Measurements from ENCODE around the gene NEMF. TPM values are rescaled to one million over a fixed set of nuclear protein-coding genes. Genes with fewer than 3 reads are reported as not detected.
"Not testable (repeated sequence)": the region's sequence is repeated elsewhere in the genome, so short reads cannot be mapped to it uniquely, and the experiment has no call there.

The NEMF gene
- total RNA-seq, 1 donor from 2014 or later: 49.8 TPM

- Mint-ChIP-seq H3K4me3 (ENCODE audit: unreplicated experiment) (no peak overlapping the region), H3K27ac (ENCODE audit: unreplicated experiment) (no peak overlapping the region), H3K4me1 (ENCODE audit: low read depth) (no peaks in the 10 kb centered on the region), H3K27me3 (ENCODE audit: low read depth) (no peaks in the 10 kb centered on the region), H3K36me3 (ENCODE audit: low read depth) (peaks cover 30% of the 10 kb centered on the region), H3K9me3 (ENCODE audit: low read depth) (no peaks in the 10 kb centered on the region)
- no peak for TF ChIP-seq CTCF (IDR thresholded peaks at IDR 0.05)
- no peak for DNase-seq (ENCODE audit: low spot score)
These were observed 107.4 kb downstream of the NEMF start for GRCh38 chr14:49745191-49745590.

GRCh38 chr14:49735669-49736068 is 116.9 kb downstream of the NEMF start:
- H3K4me1 Mint-ChIP-seq (ENCODE audit: low read depth); H3K27ac Mint-ChIP-seq (ENCODE audit: unreplicated experiment); DNase-seq (ENCODE audit: low spot score); H3K27me3 Mint-ChIP-seq (ENCODE audit: low read depth); H3K4me3 Mint-ChIP-seq (ENCODE audit: unreplicated experiment); H3K9me3 Mint-ChIP-seq (ENCODE audit: low read depth): not testable (repeated sequence)
- H3K36me3 Mint-ChIP-seq (ENCODE audit: low read depth): peaks cover 13% of the 10 kb centered on the region

- TF ChIP-seq CTCF (IDR thresholded peaks at IDR 0.05): no peak
- Mint-ChIP-seq H3K9me3 (ENCODE audit: low read depth) (no peaks in the 10 kb centered on the region), H3K27ac (ENCODE audit: unreplicated experiment) (no peak overlapping the region), H3K27me3 (ENCODE audit: low read depth) (no peaks in the 10 kb centered on the region), H3K4me3 (ENCODE audit: unreplicated experiment) (no peak overlapping the region), H3K36me3 (ENCODE audit: low read depth) (peaks cover 15% of the 10 kb centered on the region), H3K4me1 (ENCODE audit: low read depth) (no peaks in the 10 kb centered on the region)
- no peak for DNase-seq (ENCODE audit: low spot score)
These were observed 118.8 kb downstream of the NEMF start for GRCh38 chr14:49733836-49734235.

GRCh38 chr14:49732896-49733295 is 119.7 kb downstream of the NEMF start:
- TF ChIP-seq CTCF (IDR thresholded peaks at IDR 0.05): no peak
- Mint-ChIP-seq H3K36me3 (ENCODE audit: low read depth) (peaks cover 16% of the 10 kb centered on the region), H3K27me3 (ENCODE audit: low read depth) (no peaks in the 10 kb centered on the region), H3K9me3 (ENCODE audit: low read depth) (no peaks in the 10 kb centered on the region), H3K27ac (ENCODE audit: unreplicated experiment) (no peak overlapping the region), H3K4me1 (ENCODE audit: low read depth) (no peaks in the 10 kb centered on the region), H3K4me3 (ENCODE audit: unreplicated experiment) (no peak overlapping the region)
- DNase-seq (ENCODE audit: low spot score): no peak

Other genes starting within 250 kb of the NEMF start
- 132 to 146 TPM (median 144 TPM) in 3 replicates for gene RPL36AL, start 232.2 kb downstream of the NEMF start, total RNA-seq
- gene MGAT2, start 232.0 kb downstream of the NEMF start, total RNA-seq: 51.2 to 58.2 TPM (median 53.5 TPM) in 3 replicates
- gene DNAAF2, start 217.5 kb downstream of the NEMF start, total RNA-seq: 5.2 to 5.6 TPM (median 5.5 TPM) in 3 replicates
- 2.2 to 6.4 TPM (median 3.1 TPM) in 3 replicates for gene POLE2, start 164.6 kb downstream of the NEMF start, total RNA-seq
- 3.3 to 7.2 TPM (median 4.5 TPM) in 3 replicates for gene KLHDC1, start 159.7 kb downstream of the NEMF start, total RNA-seq
- gene KLHDC2, start 84.6 kb downstream of the NEMF start, total RNA-seq: 46.4 to 58.6 TPM (median 49.0 TPM) in 3 replicates
- 53.2 to 55.3 TPM (median 54.4 TPM) in 3 replicates for gene ARF6, start 40.3 kb upstream of the NEMF start, total RNA-seq

Measured in chondrocyte (in vitro differentiated cells).